SU-DHL-6 (cell line): ENCODE data around the gene AKAP12.

Experiments used
- EZH2phosphoT487 ChIP-seq: fragments of 200-600 bp; sonication (generic), shearing (Covaris generic); conservative IDR thresholded peaks from 2 replicates; pipeline ENCODE4 v1.6.1; 2018; ENCODE audit warnings: mild to moderate bottlenecking, antibody characterized with exemption, low read length, moderate library complexity, mixed read lengths
- TF ChIP-seq, protein P1 (sequence below): fragments of 200-600 bp; sonication (generic); IDR thresholded peaks from one replicate; pipeline ENCODE4 v1.5.1; 2017; ENCODE audit warnings: antibody characterized with exemption, mild to moderate bottlenecking, low read length, moderate library complexity; ENCODE audit not compliant: insufficient read depth, poor library complexity, severe bottlenecking

- TF ChIP-seq, protein P1, sequence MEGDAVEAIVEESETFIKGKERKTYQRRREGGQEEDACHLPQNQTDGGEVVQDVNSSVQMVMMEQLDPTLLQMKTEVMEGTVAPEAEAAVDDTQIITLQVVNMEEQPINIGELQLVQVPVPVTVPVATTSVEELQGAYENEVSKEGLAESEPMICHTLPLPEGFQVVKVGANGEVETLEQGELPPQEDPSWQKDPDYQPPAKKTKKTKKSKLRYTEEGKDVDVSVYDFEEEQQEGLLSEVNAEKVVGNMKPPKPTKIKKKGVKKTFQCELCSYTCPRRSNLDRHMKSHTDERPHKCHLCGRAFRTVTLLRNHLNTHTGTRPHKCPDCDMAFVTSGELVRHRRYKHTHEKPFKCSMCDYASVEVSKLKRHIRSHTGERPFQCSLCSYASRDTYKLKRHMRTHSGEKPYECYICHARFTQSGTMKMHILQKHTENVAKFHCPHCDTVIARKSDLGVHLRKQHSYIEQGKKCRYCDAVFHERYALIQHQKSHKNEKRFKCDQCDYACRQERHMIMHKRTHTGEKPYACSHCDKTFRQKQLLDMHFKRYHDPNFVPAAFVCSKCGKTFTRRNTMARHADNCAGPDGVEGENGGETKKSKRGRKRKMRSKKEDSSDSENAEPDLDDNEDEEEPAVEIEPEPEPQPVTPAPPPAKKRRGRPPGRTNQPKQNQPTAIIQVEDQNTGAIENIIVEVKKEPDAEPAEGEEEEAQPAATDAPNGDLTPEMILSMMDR, result no peak
- no peak for TF ChIP-seq EZH2phosphoT487
Measured at GRCh38 chr6:151254451-151255081, 14.8 kb downstream of the AKAP12 start.
